ENCODE measurements around the gene JMJD6. TPM values are rescaled to one million over a fixed set of nuclear protein-coding genes. Genes with fewer than 3 reads are reported as not detected.
"Not testable (repeated sequence)": the region's sequence is repeated elsewhere in the genome, so short reads cannot be mapped to it uniquely, and the experiment has no call there.

JMJD6 gene
- total RNA-seq, 1 donor from 2014 or later = 60.7 TPM

- no peak for DNase-seq (ENCODE audit: low spot score)
- intact Hi-C loops (cut with DNase I) = no loop called here
These were observed 21.6 kb downstream of the JMJD6 start for GRCh38 chr17:76704805-76705204.

- DNase-seq (ENCODE audit: low spot score) = no peak
- intact Hi-C loops (cut with DNase I) = no loop called here
These were observed 23.3 kb downstream of the JMJD6 start for GRCh38 chr17:76702941-76703637.

GRCh38 chr17:76702076-76702475 is 24.3 kb downstream of the JMJD6 start:
- intact Hi-C loops (cut with DNase I) = no loop called here
- no peak for DNase-seq (ENCODE audit: low spot score)

- intact Hi-C loops (cut with DNase I) = no loop called here
- DNase-seq (ENCODE audit: low spot score) = no peak
These were observed 24.9 kb downstream of the JMJD6 start for GRCh38 chr17:76701471-76701967.

GRCh38 chr17:76700617-76701470 is 25.6 kb downstream of the JMJD6 start:
- no peak for DNase-seq (ENCODE audit: low spot score)
- intact Hi-C loops (cut with DNase I) = loop anchor here (1.0 kb wide), 2 partner anchors 8 to 13 kb away; no protein-coding TSS in a partner anchor

- intact Hi-C loops (cut with DNase I) = loop anchor here (1.0 kb wide), 2 partner anchors 9 to 12 kb away; no protein-coding TSS in a partner anchor
- DNase-seq (ENCODE audit: low spot score) = no peak
These were observed 26.2 kb downstream of the JMJD6 start for GRCh38 chr17:76700270-76700616.

GRCh38 chr17:76698466-76698977 is 27.9 kb downstream of the JMJD6 start:
- intact Hi-C loops (cut with DNase I); DNase-seq (ENCODE audit: low spot score): not testable (repeated sequence)

GRCh38 chr17:76697702-76698465 is 28.5 kb downstream of the JMJD6 start:
- intact Hi-C loops (cut with DNase I) = no loop called here
- no peak for DNase-seq (ENCODE audit: low spot score)

GRCh38 chr17:76696763-76697701 is 29.4 kb downstream of the JMJD6 start:
- DNase-seq (ENCODE audit: low spot score) = no peak
- intact Hi-C loops (cut with DNase I) = no loop called here

GRCh38 chr17:76695059-76695831 is 31.2 kb downstream of the JMJD6 start:
- DNase-seq (ENCODE audit: low spot score) = no peak

GRCh38 chr17:76691379-76692191 is 34.8 kb downstream of the JMJD6 start:
- no peak for DNase-seq (ENCODE audit: low spot score)
- intact Hi-C loops (cut with DNase I) = no loop called here

More at GRCh38 chr17:76695059-76695831, 31.2 kb downstream of the JMJD6 start:
- intact Hi-C loops (cut with DNase I) = no loop called here

- intact Hi-C loops (cut with DNase I) = no loop called here
- DNase-seq (ENCODE audit: low spot score) = no peak
These were observed 35.7 kb downstream of the JMJD6 start for GRCh38 chr17:76690596-76691280.

- intact Hi-C loops (cut with DNase I) = loop anchor here (2.0 kb wide), 1 partner anchor 19 kb away; no protein-coding TSS in a partner anchor
- no peak for DNase-seq (ENCODE audit: low spot score)
These were observed 36.5 kb downstream of the JMJD6 start for GRCh38 chr17:76689859-76690258.

GRCh38 chr17:76688165-76688622 is 38.2 kb downstream of the JMJD6 start:
- intact Hi-C loops (cut with DNase I) = loop anchor here (1.0 to 2.0 kb wide), 2 partner anchors 12 to 21 kb away; no protein-coding TSS in a partner anchor
- peak; percentile 77 for DNase-seq (ENCODE audit: low spot score)

GRCh38 chr17:76687298-76688164 is 38.9 kb downstream of the JMJD6 start:
- intact Hi-C loops (cut with DNase I) = loop anchor here (1.0 to 2.0 kb wide), 2 partner anchors 13 to 21 kb away; no protein-coding TSS in a partner anchor
- peak; percentile 81 for DNase-seq (ENCODE audit: low spot score)
